GM21423 (cell line): Measurements from ENCODE around the gene PRRT4.

ENCODE experiments used
- ATAC-seq: cut with Tn5 transposase; IDR thresholded peaks from one replicate; pipeline ENCODE4 v1.9.1; 2021; ENCODE audit warnings: mild to moderate bottlenecking, moderate library complexity; ENCODE audit not compliant: unreplicated experiment

PRRT4 gene

GRCh38 chr7:128376077-128376476 lies 14.6 kb upstream of the PRRT4 start:
- ATAC-seq = no peak

- ATAC-seq = no peak
These were observed 12.6 kb upstream of the PRRT4 start for GRCh38 chr7:128374041-128374440.

DNA sequence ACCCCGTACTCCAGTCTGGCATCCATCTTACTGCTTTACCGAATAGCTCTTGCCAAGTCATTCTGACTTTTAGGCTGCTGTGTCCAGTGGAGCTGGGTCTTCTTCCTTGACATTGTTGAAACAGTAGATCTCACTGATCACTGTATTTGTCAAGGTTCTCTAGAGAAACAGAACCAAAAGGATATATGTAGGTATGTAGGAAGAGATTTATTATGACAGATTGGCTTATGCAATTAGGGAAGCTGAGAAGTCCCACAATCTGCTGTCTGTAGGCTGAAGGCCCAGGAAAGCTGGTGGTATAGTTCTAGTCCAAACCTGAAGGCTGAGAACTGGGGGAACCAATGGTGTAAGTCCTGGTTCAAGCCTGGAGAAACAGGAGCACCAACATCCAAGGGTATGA lies 12.1 kb upstream of the PRRT4 start:
- ATAC-seq = no peak

- no peak for ATAC-seq
These were observed 9.0 kb upstream of the PRRT4 start for GRCh38 chr7:128370491-128370890.

DNA sequence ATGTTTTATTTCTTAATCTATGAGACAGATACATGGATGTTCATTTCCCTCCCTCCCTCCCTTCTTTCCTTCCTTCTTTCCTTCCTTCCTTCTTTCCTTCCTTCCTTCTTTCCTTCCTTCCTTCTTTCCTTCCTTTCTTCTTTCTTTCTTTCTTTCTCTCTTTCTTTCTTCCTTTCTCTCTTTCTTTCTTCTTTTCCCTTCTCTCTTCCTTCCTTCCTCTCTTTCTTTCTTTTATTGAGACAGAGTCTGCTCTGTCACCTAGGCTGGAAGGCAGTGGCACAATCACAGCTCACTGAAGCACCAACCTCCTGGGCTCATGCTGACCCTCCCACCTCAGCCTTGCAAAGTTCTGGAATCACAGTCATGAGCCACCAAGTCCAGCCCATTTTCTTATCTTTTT lies 5.5 kb upstream of the PRRT4 start:
- ATAC-seq = no peak

GRCh38 chr7:128366300-128366699 lies 4.8 kb upstream of the PRRT4 start:
- ATAC-seq = no peak

- ATAC-seq = no peak
These were observed 3.9 kb upstream of the PRRT4 start for GRCh38 chr7:128365432-128365831.

- no peak for ATAC-seq
These were observed 2.8 kb upstream of the PRRT4 start for GRCh38 chr7:128364166-128364870.

DNA sequence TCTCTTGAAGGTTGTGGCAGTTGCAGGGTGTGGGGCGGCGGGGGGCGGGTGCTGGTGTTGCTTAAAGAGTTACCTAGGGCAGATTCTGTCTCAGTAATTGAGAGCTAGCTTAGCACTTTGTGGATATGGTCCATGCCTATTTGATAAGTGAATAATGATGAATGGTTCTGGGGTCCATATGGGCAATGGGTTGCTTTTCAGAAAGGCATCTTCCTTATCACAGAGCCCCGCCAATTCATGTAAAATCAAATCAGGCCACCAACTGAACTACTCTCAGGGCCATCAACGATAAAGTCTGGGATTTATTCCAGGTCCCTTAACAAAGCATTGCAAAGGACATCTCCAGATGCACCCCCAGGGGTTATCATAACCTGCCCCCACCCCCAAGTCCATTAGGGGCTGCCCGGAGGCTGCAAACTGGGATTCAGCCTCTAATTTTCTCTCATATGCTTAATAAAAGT lies 1.8 kb upstream of the PRRT4 start:
- no peak for ATAC-seq

- no peak for ATAC-seq
These were observed 1.2 kb upstream of the PRRT4 start for GRCh38 chr7:128362670-128363069.

- no peak for ATAC-seq
These were observed 1.2 kb downstream of the PRRT4 start for GRCh38 chr7:128360359-128360678.

DNA sequence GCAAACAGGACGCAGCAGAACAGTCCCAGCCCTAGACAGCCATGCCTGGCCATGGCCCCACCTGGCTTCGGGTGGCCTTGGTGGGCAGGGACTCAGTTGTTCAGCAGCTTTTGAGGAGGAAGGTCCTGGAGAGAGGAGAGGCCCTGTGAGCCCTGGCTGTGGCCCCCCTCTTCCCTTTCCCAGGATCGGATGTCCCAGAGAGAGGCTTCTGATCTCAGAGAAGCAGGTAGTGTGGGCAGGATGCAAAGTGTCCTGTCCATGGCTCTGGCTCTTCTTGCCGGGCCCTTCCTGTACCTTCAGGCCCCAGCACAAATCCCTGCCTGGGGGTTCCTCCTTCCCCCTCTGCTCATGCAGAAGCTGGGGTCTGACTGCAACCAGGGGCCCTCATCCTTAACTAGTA lies 1.6 kb downstream of the PRRT4 start:
- no peak for ATAC-seq

DNA sequence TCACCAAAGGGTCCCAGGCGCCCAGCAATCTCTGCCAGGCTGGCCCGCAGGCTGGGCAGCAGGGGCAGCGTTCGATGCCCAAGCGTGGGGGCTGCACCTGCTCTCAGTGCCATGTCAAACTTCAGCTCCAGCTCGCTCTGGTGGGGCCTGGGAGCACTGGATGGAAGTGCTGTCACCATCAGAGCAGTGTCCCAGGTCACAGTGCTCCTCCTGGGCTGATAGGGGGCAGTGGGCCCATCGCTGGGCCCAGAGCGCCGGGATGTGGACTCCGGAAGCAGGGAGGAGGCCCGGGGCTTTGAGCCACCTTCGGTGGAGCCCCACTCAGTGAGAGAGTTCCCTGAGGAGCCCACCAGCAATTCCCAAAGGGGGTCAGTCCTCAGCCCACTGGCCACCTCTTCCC lies 2.2 kb downstream of the PRRT4 start:
- ATAC-seq = no peak

DNA sequence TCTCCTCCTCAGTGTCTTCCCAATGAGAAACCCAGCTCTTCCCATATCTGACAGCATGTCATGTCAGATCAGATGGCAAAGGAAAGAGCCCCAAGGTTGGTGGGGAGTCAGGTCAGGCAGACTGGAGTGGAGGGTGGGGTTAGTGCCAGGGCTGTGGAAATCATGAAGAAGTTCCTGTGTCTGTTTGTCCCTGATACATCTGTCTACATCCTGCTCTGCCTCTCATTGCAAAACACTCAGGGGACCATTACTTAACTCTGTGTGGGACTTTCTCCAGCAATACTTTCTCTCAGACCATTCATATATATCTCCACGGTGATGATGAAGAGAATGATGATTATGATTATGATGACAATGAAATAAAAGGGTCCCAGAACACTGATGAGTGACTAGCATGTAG lies 3.3 kb downstream of the PRRT4 start:
- ATAC-seq = no peak

DNA sequence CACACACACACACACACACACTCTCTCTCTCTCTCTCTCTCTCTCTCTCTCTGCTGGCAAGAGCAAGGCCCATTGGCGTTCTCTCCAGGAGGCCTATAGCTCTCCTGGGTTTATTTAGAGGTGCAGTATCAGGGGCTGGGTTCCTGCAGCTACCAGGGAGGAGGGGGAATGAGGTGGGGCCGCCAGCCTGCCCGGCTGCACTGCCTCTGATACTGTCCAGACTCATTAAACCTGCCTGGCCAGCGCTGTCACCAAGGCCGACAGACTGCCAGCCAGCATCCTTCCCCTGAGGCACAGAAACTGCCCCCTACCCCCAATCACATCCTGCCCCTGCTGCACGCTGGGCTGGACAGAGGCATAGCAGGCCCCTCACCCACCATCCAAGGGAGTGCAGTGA lies 4.3 kb downstream of the PRRT4 start:
- no peak for ATAC-seq

GRCh38 chr7:128356546-128357216 lies 4.8 kb downstream of the PRRT4 start:
- ATAC-seq = no peak

- ATAC-seq = no peak
These were observed 7.9 kb downstream of the PRRT4 start for GRCh38 chr7:128353610-128354009.

GRCh38 chr7:128353189-128353588 lies 8.3 kb downstream of the PRRT4 start:
- no peak for ATAC-seq

DNA sequence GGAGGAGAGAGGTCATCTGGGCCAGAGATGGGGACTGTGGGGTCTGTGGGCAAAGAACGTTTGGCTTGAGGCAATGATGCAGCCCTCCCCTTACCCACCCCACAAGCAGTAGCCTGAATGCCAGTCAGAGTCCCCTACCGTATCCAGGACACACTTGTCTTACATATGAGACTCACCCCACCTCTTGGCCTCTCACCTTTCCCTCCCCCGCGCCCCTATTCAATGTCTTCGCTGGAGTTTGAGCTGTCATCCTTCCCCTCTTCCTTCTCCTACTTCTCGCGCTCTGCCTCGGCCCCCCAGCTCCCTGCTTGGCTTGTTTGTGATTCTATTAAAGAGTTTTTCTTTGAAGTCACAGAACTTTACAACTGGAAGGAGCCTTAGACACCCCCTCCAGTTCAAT lies 8.9 kb downstream of the PRRT4 start:
- ATAC-seq = no peak

GRCh38 chr7:128352153-128352537 lies 9.3 kb downstream of the PRRT4 start:
- no peak for ATAC-seq

GRCh38 chr7:128351296-128352152 lies 10.0 kb downstream of the PRRT4 start:
- no peak for ATAC-seq

- no peak for ATAC-seq
These were observed 10.7 kb downstream of the PRRT4 start for GRCh38 chr7:128350708-128351295.
